ENCODE data around the gene FAM234A.

FAM234A gene

GRCh38 chr16:305916-306626 is 71.5 kb downstream of the FAM234A start:
- no peak for DNase-seq

GRCh38 chr16:306911-307370 is 72.3 kb downstream of the FAM234A start:
- DNase-seq = no peak

- DNase-seq = no peak
These were observed 73.2 kb downstream of the FAM234A start for GRCh38 chr16:307691-308312.

- no peak for DNase-seq
These were observed 74.9 kb downstream of the FAM234A start for GRCh38 chr16:309476-309875.

GRCh38 chr16:311725-312124 is 77.1 kb downstream of the FAM234A start:
- DNase-seq = no peak

GRCh38 chr16:314351-314750 is 79.7 kb downstream of the FAM234A start:
- no peak for DNase-seq

GRCh38 chr16:314795-315299 is 80.2 kb downstream of the FAM234A start:
- DNase-seq = no peak
